Chondrocyte (in vitro differentiated cells): Measurements from ENCODE around the gene ALG2. TPM values are rescaled to one million over a fixed set of nuclear protein-coding genes. Genes with fewer than 3 reads are reported as not detected.
A peak's percentile ranks its signal among the peaks of the same experiment; 100 is the strongest.

Experiments
- DNase-seq: peaks from one replicate; pipeline ENCODE4 v3.0.0; 2021; ENCODE audit warnings: mixed read lengths, low spot score
- H3K27ac Mint-ChIP-seq: one replicate; pipeline ENCODE4 v1.8.0; 2021; ENCODE audit warnings: mild to moderate bottlenecking, moderate library complexity, mixed read lengths; ENCODE audit not compliant: unreplicated experiment
- H3K27me3 Mint-ChIP-seq: 2 replicates; pipeline ENCODE4 v1.8.0; 2021; ENCODE audit warnings: low read depth, mixed read lengths
- H3K36me3 Mint-ChIP-seq: 2 replicates; pipeline ENCODE4 v1.8.0; 2021; ENCODE audit warnings: low read depth, mixed read lengths
- H3K4me1 Mint-ChIP-seq: 2 replicates; pipeline ENCODE4 v1.8.0; 2021; ENCODE audit warnings: low read depth, mild to moderate bottlenecking, mixed read lengths
- H3K4me3 Mint-ChIP-seq: one replicate; pipeline ENCODE4 v1.8.0; 2021; ENCODE audit warnings: mild to moderate bottlenecking, moderate library complexity, mixed read lengths; ENCODE audit not compliant: unreplicated experiment
- H3K9me3 Mint-ChIP-seq: 2 replicates; pipeline ENCODE4 v1.8.0; 2021; ENCODE audit warnings: low read depth, mixed read lengths
- CTCF ChIP-seq: fragments of 200-600 bp; sonication (generic); IDR thresholded peaks from 2 replicates; pipeline ENCODE4 v1.5.0; 2021; ENCODE audit warnings: antibody characterized with exemption, mild to moderate bottlenecking, moderate library complexity
- total RNA-seq: library from RNA; stranded (reverse); gene quantifications from 3 replicates; pipeline ENCODE4 v1.2.1, GENCODE V29; 2021

ALG2 gene
- total RNA-seq, 1 donor from 2014 or later = 33.9 TPM

GRCh38 chr9:99231711-99232110 is 10.0 kb upstream of the ALG2 start:
- H3K27ac Mint-ChIP-seq = no peak overlapping the region
- DNase-seq = no peak
- no peaks in the 10 kb centered on the region for H3K4me1 Mint-ChIP-seq
- no peak overlapping the region for H3K4me3 Mint-ChIP-seq
- no peaks in the 10 kb centered on the region for H3K27me3 Mint-ChIP-seq
- H3K9me3 Mint-ChIP-seq = no peaks in the 10 kb centered on the region
- peaks cover 25% of the 10 kb centered on the region for H3K36me3 Mint-ChIP-seq
- peak; percentile 70 for TF ChIP-seq CTCF

- H3K4me1 Mint-ChIP-seq = peaks cover 10% of the 10 kb centered on the region
- DNase-seq = no peak
- peaks cover 27% of the 10 kb centered on the region for H3K36me3 Mint-ChIP-seq
- no peaks in the 10 kb centered on the region for H3K9me3 Mint-ChIP-seq
- H3K4me3 Mint-ChIP-seq = no peak overlapping the region
- H3K27ac Mint-ChIP-seq = no peak overlapping the region
- H3K27me3 Mint-ChIP-seq = no peaks in the 10 kb centered on the region
- TF ChIP-seq CTCF = no peak
Measured at GRCh38 chr9:99230206-99230605, 8.5 kb upstream of the ALG2 start.

- Mint-ChIP-seq H3K27ac (no peak overlapping the region), H3K4me1 (peaks cover 38% of the 10 kb centered on the region), H3K27me3 (no peaks in the 10 kb centered on the region), H3K9me3 (no peaks in the 10 kb centered on the region), H3K4me3 (no peak overlapping the region), H3K36me3 (peaks cover 27% of the 10 kb centered on the region)
- DNase-seq = no peak
- no peak for TF ChIP-seq CTCF
Measured at GRCh38 chr9:99226054-99226453, 4.3 kb upstream of the ALG2 start.

- no peaks in the 10 kb centered on the region for H3K27me3 Mint-ChIP-seq
- H3K9me3 Mint-ChIP-seq = no peaks in the 10 kb centered on the region
- no peak for TF ChIP-seq CTCF
- no peak overlapping the region for H3K27ac Mint-ChIP-seq
- no peak overlapping the region for H3K4me3 Mint-ChIP-seq
- DNase-seq = no peak
- H3K4me1 Mint-ChIP-seq = peaks cover 54% of the 10 kb centered on the region
- H3K36me3 Mint-ChIP-seq = peaks cover 20% of the 10 kb centered on the region
Measured at GRCh38 chr9:99224445-99224844, 2.7 kb upstream of the ALG2 start.

- DNase-seq = no peak
- peak overlapping the region; percentile 99 for H3K27ac Mint-ChIP-seq
- no peaks in the 10 kb centered on the region for H3K9me3 Mint-ChIP-seq
- H3K4me3 Mint-ChIP-seq = peak overlapping the region; percentile 88
- H3K36me3 Mint-ChIP-seq = peaks cover 17% of the 10 kb centered on the region
- peaks cover 58% of the 10 kb centered on the region for H3K4me1 Mint-ChIP-seq
- TF ChIP-seq CTCF = peak; percentile 40
- no peaks in the 10 kb centered on the region for H3K27me3 Mint-ChIP-seq
Measured at GRCh38 chr9:99222416-99223270, 901 bp upstream of the ALG2 start.
